H1 (cell line): ENCODE measurements around the gene HOMER2. TPM values are rescaled to one million over a fixed set of nuclear protein-coding genes. Genes with fewer than 3 reads are reported as not detected.

ENCODE experiments used
- ATF3 ChIP-seq: IDR thresholded peaks from 2 replicates; pipeline ENCODE4 v1.6.1; 2011; ENCODE audit warnings: low read depth, mild to moderate bottlenecking, low read length; ENCODE audit not compliant: insufficient read depth
- CHD7 ChIP-seq: fragments of 300-600 bp; sonication (generic); IDR thresholded peaks from 2 replicates; pipeline ENCODE4 v1.7.1; 2012; ENCODE audit warnings: low read length, moderate library complexity, mild to moderate bottlenecking, inconsistent platforms; ENCODE audit not compliant: insufficient replicate concordance
- CTBP2 ChIP-seq: IDR thresholded peaks from 2 replicates; pipeline ENCODE4 v1.7.0; 2011; ENCODE audit warnings: borderline replicate concordance, mild to moderate bottlenecking, moderate library complexity, mixed read lengths, low read length; ENCODE audit not compliant: insufficient read depth, insufficient read length
- E2F6 ChIP-seq: IDR thresholded peaks from 2 replicates; pipeline ENCODE4 v1.6.1; 2012; ENCODE audit warnings: inconsistent platforms
- RFX5 ChIP-seq: IDR thresholded peaks from 2 replicates; pipeline ENCODE4 v1.6.1; 2011; ENCODE audit warnings: low read depth, low read length, improper control_type of control experiment, borderline replicate concordance
- RXRA ChIP-seq: IDR thresholded peaks from 2 replicates; pipeline ENCODE4 v1.6.1; 2011; ENCODE audit warnings: low read depth, mild to moderate bottlenecking, low read length, moderate library complexity; ENCODE audit not compliant: insufficient read depth
- SRF ChIP-seq: IDR thresholded peaks from 2 replicates; pipeline ENCODE4 v1.6.1; 2011; ENCODE audit warnings: mild to moderate bottlenecking, low read depth, low read length, moderate library complexity
- TAF7 ChIP-seq: optimal IDR thresholded peaks from 2 replicates; pipeline ENCODE3; 2011; ENCODE audit warnings: low read depth, mild to moderate bottlenecking, inconsistent platforms, low read length, moderate library complexity, borderline replicate concordance
- polyA plus RNA-seq, 7 experiments: library from polyadenylated mRNA; depleted of rRNA in 3 of 7; stranded (reverse) in 5 of 7; unstranded in 2 of 7; fragments of >200 nt in 5 of 7; fragments of 200-250 nt in 2 of 7; gene quantifications; 1 replicate in 5 of 7; 2 replicates in 1 of 7; 4 replicates in 1 of 7; pipeline versions ENCODE4 v1.2.1 to v1.2.3, GENCODE V29; 2011 to 2013; ENCODE audit warnings: missing spikeins in 2 of 7, mixed read lengths in 2 of 7
- total RNA-seq: library from RNA; stranded (reverse); fragmentation: NEBNext Ultra II Directional; extraction: Animal tissue kit (Norgen Biotek cat#: 25700); gene quantifications from 2 replicates; pipeline ENCODE4 v1.2.1, GENCODE V29; 2021

HOMER2 gene
- total and polyA plus RNA-seq, 2 of the 8 experiments (the other 6 are each of a cell fraction or from before 2014, with no cell fraction given) = 12.5 to 27.6 TPM

- TF ChIP-seq CHD7 (no peak), TAF7 (no peak), RFX5 (no peak), SRF (no peak), CTBP2 (no peak), ATF3 (no peak), E2F6 (no peak), RXRA (no peak)
Observed at GRCh38 chr15:82882273-82882928, 70.1 kb downstream of the HOMER2 start (continued).
